B cell (primary cell): ENCODE results near the gene ACTN1. TPM values are rescaled to one million over a fixed set of nuclear protein-coding genes. Genes with fewer than 3 reads are reported as not detected.

Source experiments
- ATAC-seq: fragments of 200-7000 bp; cut with Tn5 transposase; one replicate; pipeline ENCODE4 v1.10.0; 2021; ENCODE audit warnings: low read depth, mild to moderate bottlenecking, moderate number of reproducible peaks, moderate library complexity
- CTCF ChIA-PET: fragments of 350-600 bp; sonication (Branson Sonifier 250); formaldehyde crosslinking; loops from one replicate; lab custom pipeline; 2021; ENCODE audit warnings: antibody characterized with exemption, inconsistent platforms; lab: Charles Lee
- POLR2A ChIA-PET: fragments of 350-600 bp; sonication (Branson Sonifier 250); formaldehyde crosslinking; loops from one replicate; lab custom pipeline; 2021; ENCODE audit warnings: antibody characterized with exemption; lab: Charles Lee
- DNase-seq: peaks from one replicate; pipeline ENCODE4 v3.0.0; 2013
- H2AFZ ChIP-seq: 2 replicates; pipeline ENCODE4 v1.6.1; 2012; ENCODE audit warnings: mild to moderate bottlenecking, low read depth, low read length; ENCODE audit not compliant: insufficient read depth, poor library complexity, severe bottlenecking
- H3K27ac ChIP-seq, 2 donors: 1 replicate in 1 of 2; 2 replicates in 1 of 2; pipeline ENCODE4 v1.5.1; 2012 to 2013; ENCODE audit warnings: low read length in 2 of 2, mild to moderate bottlenecking in 2 of 2, moderate library complexity in 1 of 2
- H3K27me3 ChIP-seq, 4 experiments: fragments of 200-600 bp in 1 of 4; sonication (generic) in 1 of 4; replicated peaks in 1 of 4; 1 replicate in 2 of 4; 2 replicates in 2 of 4; pipeline versions ENCODE4 v1.6.1 to v1.7.0; 2013 to 2016; ENCODE audit warnings: low read length in 3 of 4, mild to moderate bottlenecking in 2 of 4, mixed read lengths in 1 of 4, moderate library complexity in 1 of 4; ENCODE audit not compliant: insufficient read depth in 4 of 4, control insufficient read depth in 3 of 4; ENCODE audit errors: control extremely low read depth in 1 of 4
- H3K36me3 ChIP-seq, 2 experiments: replicated peaks in 1 of 2; 1 replicate in 1 of 2; 2 replicates in 1 of 2; pipeline versions ENCODE4 v1.6.1 to v1.7.1; 2013; ENCODE audit warnings: low read length in 1 of 2; ENCODE audit not compliant: insufficient read depth in 2 of 2, control insufficient read depth in 1 of 2; ENCODE audit errors: control extremely low read depth in 1 of 2, extremely low read depth in 1 of 2
- H3K4me1 ChIP-seq, 2 donors: fragments of 200-600 bp in 1 of 2; sonication (generic) in 1 of 2; 1 replicate in 1 of 2; 2 replicates in 1 of 2; pipeline versions ENCODE4 v1.5.1 to v1.6.1; 2013 to 2017; ENCODE audit warnings: low read length in 2 of 2; ENCODE audit not compliant: control insufficient read depth in 2 of 2, insufficient read depth in 2 of 2
- H3K4me2 ChIP-seq: replicated peaks from 2 replicates; pipeline ENCODE3; 2012; ENCODE audit warnings: mild to moderate bottlenecking, low read depth, low read length; ENCODE audit not compliant: poor library complexity, severe bottlenecking
- H3K4me3 ChIP-seq, 5 experiments: fragments of 200-600 bp in 1 of 5; sonication (generic) in 1 of 5; 1 replicate in 3 of 5; 2 replicates in 2 of 5; pipeline versions ENCODE4 v1.5.1 to v1.7.0; 2011 to 2016; ENCODE audit warnings: low read length in 4 of 5, mild to moderate bottlenecking in 4 of 5, low read depth in 2 of 5, control low read depth in 1 of 5, moderate library complexity in 1 of 5; ENCODE audit not compliant: insufficient read depth in 1 of 5; ENCODE audit errors: control extremely low read depth in 1 of 5, extremely low read depth in 1 of 5
- H3K79me2 ChIP-seq: fragments of 200-600 bp; sonication (generic); one replicate; pipeline ENCODE4 v1.6.0; 2016; ENCODE audit warnings: low read length; ENCODE audit not compliant: control insufficient read depth, insufficient read depth
- H3K9ac ChIP-seq: fragments of 200-600 bp; sonication (generic); 2 replicates; pipeline ENCODE4 v1.6.1; 2017; ENCODE audit warnings: mild to moderate bottlenecking, low read length, moderate library complexity
- H3K9me3 ChIP-seq, 3 donors: one replicate each; pipeline versions ENCODE4 v1.6.1 to v1.7.1; 2013; ENCODE audit warnings: low read length in 2 of 3; ENCODE audit not compliant: control insufficient read depth in 2 of 3, insufficient read depth in 1 of 3; ENCODE audit errors: control extremely low read depth in 1 of 3
- H4K20me1 ChIP-seq: 2 replicates; pipeline ENCODE4 v1.6.0; 2012; ENCODE audit warnings: mild to moderate bottlenecking, low read length; ENCODE audit not compliant: insufficient read depth, control insufficient read depth, poor library complexity, severe bottlenecking
- H3K27ac Mint-ChIP-seq: one replicate; pipeline ENCODE4 v1.8.0; 2021; ENCODE audit warnings: mixed read lengths
- H3K27me3 Mint-ChIP-seq: one replicate; pipeline ENCODE4 v1.8.0; 2021; ENCODE audit warnings: mixed read lengths
- H3K4me1 Mint-ChIP-seq: one replicate; pipeline ENCODE4 v1.8.0; 2021; ENCODE audit warnings: mixed read lengths
- H3K4me3 Mint-ChIP-seq: one replicate; pipeline ENCODE4 v1.8.0; 2021; ENCODE audit warnings: mixed read lengths
- H3K9me3 Mint-ChIP-seq: one replicate; pipeline ENCODE4 v1.8.0; 2022; ENCODE audit warnings: mixed read lengths; ENCODE audit not compliant: insufficient read depth
- CTCF ChIP-seq: fragments of 200-600 bp; IDR thresholded peaks from one replicate; pipeline ENCODE4 v1.8.0; 2022; ENCODE audit warnings: antibody characterized with exemption, mild to moderate bottlenecking
- EZH2 ChIP-seq: IDR thresholded peaks from 2 replicates; pipeline ENCODE4 v1.6.1; 2012; ENCODE audit warnings: borderline replicate concordance, low read depth, mild to moderate bottlenecking, moderate library complexity, low read length; ENCODE audit not compliant: insufficient read depth, poor library complexity, severe bottlenecking
- WGBS: methylation state at CpG from one replicate; pipeline ENCODE4 v1.1.5; 2013; ENCODE audit warnings: missing lambda C conversion rate; ENCODE audit not compliant: insufficient coverage; 5-methylcytosine and 5-hydroxymethylcytosine counted together
- intact Hi-C: fragments of 100-400 bp; cut with micrococcal nuclease; formaldehyde crosslinking; loops from one replicate; pipeline ENCODE4 v1.10.0; 2022
- polyA plus RNA-seq: library from polyadenylated mRNA; depleted of rRNA; stranded (reverse); fragments of >200 nt; gene quantifications from 2 replicates; pipeline ENCODE4 v1.2.3, GENCODE V29; 2012
- total RNA-seq, 2 donors: library from RNA; stranded (reverse); fragments of 120-200 nt in 1 of 2; gene quantifications; 1 replicate in 1 of 2; 2 replicates in 1 of 2; pipeline versions ENCODE4 v1.2.3 to v1.2.4, GENCODE V29; 2013 to 2022

ACTN1 gene
- total and polyA plus RNA-seq, 2 donors (not counting 1 experiment from before 2014, with no cell fraction given) = 0.74 to 0.89 TPM

GRCh38 chr14:68846466-68846865 is 132.6 kb downstream of the ACTN1 start:
- Mint-ChIP-seq H3K27me3 (peaks cover 6% of the 10 kb centered on the region), H3K27ac (no peak overlapping the region), H3K4me3 (no peak overlapping the region), H3K9me3 (no peaks in the 10 kb centered on the region), H3K4me1 (peaks cover 10% of the 10 kb centered on the region)
- no peak overlapping the region for H2AFZ ChIP-seq
- ChIA-PET POLR2A (no interaction called here), CTCF (interaction anchor here (5.4 kb wide), 1 partner anchor 901 kb away, joined by 91 read pairs; no protein-coding TSS in a partner anchor)
- no peaks in the 10 kb centered on the region for H3K36me3 ChIP-seq
- no peak for ATAC-seq
- no peaks in the 10 kb centered on the region for H4K20me1 ChIP-seq
- no peaks in the 10 kb centered on the region for H3K9me3 ChIP-seq
- WGBS = 67% methylated on average over 1 of the region's 3 CpGs
- intact Hi-C loops = no loop called here
- H3K9ac ChIP-seq = no peak overlapping the region
- no peak for TF ChIP-seq EZH2
- TF ChIP-seq CTCF = no peak
- H3K79me2 ChIP-seq = peaks cover 7% of the 10 kb centered on the region
- no peaks in the 10 kb centered on the region for H3K27me3 ChIP-seq
- H3K4me1 ChIP-seq = peaks cover 6 to 7% of the 10 kb centered on the region in 2 donors
- no peak for DNase-seq
- H3K4me3 ChIP-seq = no peak overlapping the region
- H3K27ac ChIP-seq = no peak overlapping the region
- H3K4me2 ChIP-seq = no peak overlapping the region

GRCh38 chr14:68844210-68844545 is 134.9 kb downstream of the ACTN1 start:
- intact Hi-C loops = loop anchor here (1.0 to 5.0 kb wide), 6 partner anchors 27 to 1007 kb away; partner anchors contain the start of gene ZFP36L1
- Mint-ChIP-seq H3K4me3 (no peak overlapping the region), H3K27ac (no peak overlapping the region), H3K9me3 (peaks cover 2% of the 10 kb centered on the region), H3K4me1 (peaks cover 14% of the 10 kb centered on the region), H3K27me3 (peaks cover 6% of the 10 kb centered on the region)
- Histone ChIP-seq H3K36me3 (no peaks in the 10 kb centered on the region), H3K4me3 (no peak overlapping the region), H2AFZ (peak overlapping the region; percentile 71), H3K27ac (no peak overlapping the region), H3K4me1 (peaks cover 6 to 7% of the 10 kb centered on the region in 2 donors), H4K20me1 (no peaks in the 10 kb centered on the region), H3K9me3 (no peaks in the 10 kb centered on the region), H3K27me3 (no peaks in the 10 kb centered on the region), H3K79me2 (peaks cover 7% of the 10 kb centered on the region), H3K9ac (peak overlapping the region; percentile 38), H3K4me2 (peak overlapping the region; percentile 80)
- ATAC-seq (no peak), DNase-seq (no peak)
- WGBS = no CpG with 5 or more reads among the region's 6 CpGs
- ChIA-PET POLR2A (interaction anchor here (0.6 to 1.0 kb wide), 4 partner anchors 292 to 898 kb away, joined by 3 to 4 read pairs (median 3); no protein-coding TSS in a partner anchor), CTCF (interaction anchor here (0.6 to 5.4 kb wide), 60 partner anchors 9 to 1266 kb away, joined by 3 to 91 read pairs (median 4); partner anchors contain the start of gene ZFP36L1)
- TF ChIP-seq CTCF = peak; percentile 58
- TF ChIP-seq EZH2 = no peak
